ENCODE data around the gene SEC61B. TPM values are rescaled to one million over a fixed set of nuclear protein-coding genes. Genes with fewer than 3 reads are reported as not detected.

SEC61B gene
- total and polyA plus RNA-seq, 9 of the 15 experiments (the other 6 are each of a cell fraction or from before 2014, with no cell fraction given) = 57.8 to 262 (median 172) TPM

DNA sequence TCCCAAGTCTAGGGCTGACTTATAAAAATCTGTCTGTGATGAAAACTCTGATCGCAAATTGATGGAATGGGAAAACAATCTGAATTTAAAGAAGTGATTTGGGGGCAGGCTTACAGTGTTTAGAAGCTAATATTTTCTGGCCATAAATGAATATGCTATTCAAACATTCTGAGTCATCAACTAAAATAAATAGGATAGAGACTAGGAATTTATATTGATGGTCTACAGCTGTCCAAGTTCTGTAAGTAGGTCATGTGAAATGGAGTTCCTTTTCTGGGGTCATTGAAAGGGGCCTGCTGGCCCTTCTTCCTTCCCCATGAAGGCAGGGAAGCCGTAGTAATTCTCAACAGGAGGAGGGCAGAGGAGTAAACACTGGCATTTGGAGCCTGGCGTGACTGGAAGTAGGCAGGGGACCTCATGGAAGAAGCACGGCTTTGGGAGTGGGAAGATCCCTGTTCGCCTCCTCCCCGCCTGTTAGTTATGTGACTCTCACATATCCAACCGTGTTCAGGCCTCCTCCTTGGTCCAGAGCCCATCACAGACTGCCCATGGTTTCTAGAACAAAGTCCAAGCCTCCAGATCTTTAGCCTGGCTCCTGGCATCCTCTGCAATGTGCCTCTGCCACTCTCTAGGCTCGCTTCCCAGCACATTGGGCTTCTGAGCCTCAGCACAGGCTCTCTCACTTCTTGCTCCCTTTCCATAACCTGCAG, 32.0 kb upstream of the SEC61B start:
- H4K20me1 ChIP-seq (replicated peaks; ENCODE audit: control insufficient read depth, insufficient read depth, low read length) = no peaks in the 10 kb centered on the region
- no peak overlapping the region for H2AFZ ChIP-seq (ENCODE audit: low read depth, low read length)
- BruUV-seq (replicated peaks) = no TSS peak
- WGBS (ENCODE audit: insufficient coverage, low coverage, missing lambda C conversion rate) = 1% methylated on average over 8 of the region's 8 CpGs
- no peaks in the 10 kb centered on the region for H3K79me2 ChIP-seq (ENCODE audit: control insufficient read depth, insufficient read depth, low read length)
- FAIRE-seq (no peak), DNase-seq (ENCODE audit: extremely low read depth in 1 of 4, low spot score in 3 of 4) (no peak), ATAC-seq (no peak)
- H3K9me1 ChIP-seq (ENCODE audit: control insufficient read depth, insufficient read depth, low read length) = no peaks in the 10 kb centered on the region
- H3K4me1 ChIP-seq (replicated peaks in 1 of 2; ENCODE audit: control insufficient read depth in 2 of 2, insufficient read depth in 2 of 2, low read length in 2 of 2) = peaks cover 0 to 2% of the 10 kb centered on the region in 2 experiments; a peak in 3 of 5 replicates
- no peak overlapping the region for H3K9ac ChIP-seq (ENCODE audit: insufficient read depth in 1 of 2, low read depth in 2 of 2, low read length in 2 of 2)
- in situ Hi-C loops (cut with MboI) (loop anchor here (10.0 kb wide), 3 partner anchors 175 to 1025 kb away; no protein-coding TSS in a partner anchor), intact Hi-C loops (cut with micrococcal nuclease) (loop anchor here (10.0 kb wide), 6 partner anchors 105 to 795 kb away; no protein-coding TSS in a partner anchor)
- H3K27me3 ChIP-seq (ENCODE audit: control insufficient read depth in 2 of 2, insufficient read depth in 2 of 2, low read length in 2 of 2) = peaks cover 42 to 47% of the 10 kb centered on the region in 2 experiments; a peak in 4 of 5 replicates
- H3K4me3 ChIP-seq = no peak overlapping the region
- H3K4me2 ChIP-seq (ENCODE audit: insufficient read depth, low read length) = no peak overlapping the region
- no peak overlapping the region for H3K27ac ChIP-seq (ENCODE audit: extremely low read depth, low read depth, low read length)
- no peak for TF ChIP-seq MAFG (tag; conservative IDR thresholded peaks at IDR 0.05)
- no peak for TF ChIP-seq SPI1 (IDR thresholded peaks at IDR 0.05; ENCODE audit: borderline replicate concordance, low read depth, low read length)
- TF ChIP-seq, protein P1, sequence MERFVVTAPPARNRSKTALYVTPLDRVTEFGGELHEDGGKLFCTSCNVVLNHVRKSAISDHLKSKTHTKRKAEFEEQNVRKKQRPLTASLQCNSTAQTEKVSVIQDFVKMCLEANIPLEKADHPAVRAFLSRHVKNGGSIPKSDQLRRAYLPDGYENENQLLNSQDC (CRISPR knock-in tag; IDR thresholded peaks at IDR 0.05) = no peak
- no peak for TF ChIP-seq NR4A1 (CRISPR knock-in tag; IDR thresholded peaks at IDR 0.05)
- no peak for TF ChIP-seq NR4A1 (tag; IDR thresholded peaks at IDR 0.05)
- TF ChIP-seq, protein P2, sequence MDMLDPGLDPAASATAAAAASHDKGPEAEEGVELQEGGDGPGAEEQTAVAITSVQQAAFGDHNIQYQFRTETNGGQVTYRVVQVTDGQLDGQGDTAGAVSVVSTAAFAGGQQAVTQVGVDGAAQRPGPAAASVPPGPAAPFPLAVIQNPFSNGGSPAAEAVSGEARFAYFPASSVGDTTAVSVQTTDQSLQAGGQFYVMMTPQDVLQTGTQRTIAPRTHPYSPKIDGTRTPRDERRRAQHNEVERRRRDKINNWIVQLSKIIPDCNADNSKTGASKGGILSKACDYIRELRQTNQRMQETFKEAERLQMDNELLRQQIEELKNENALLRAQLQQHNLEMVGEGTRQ (CRISPR knock-in tag; IDR thresholded peaks at IDR 0.05) = no peak
- TF ChIP-seq, protein P3, sequence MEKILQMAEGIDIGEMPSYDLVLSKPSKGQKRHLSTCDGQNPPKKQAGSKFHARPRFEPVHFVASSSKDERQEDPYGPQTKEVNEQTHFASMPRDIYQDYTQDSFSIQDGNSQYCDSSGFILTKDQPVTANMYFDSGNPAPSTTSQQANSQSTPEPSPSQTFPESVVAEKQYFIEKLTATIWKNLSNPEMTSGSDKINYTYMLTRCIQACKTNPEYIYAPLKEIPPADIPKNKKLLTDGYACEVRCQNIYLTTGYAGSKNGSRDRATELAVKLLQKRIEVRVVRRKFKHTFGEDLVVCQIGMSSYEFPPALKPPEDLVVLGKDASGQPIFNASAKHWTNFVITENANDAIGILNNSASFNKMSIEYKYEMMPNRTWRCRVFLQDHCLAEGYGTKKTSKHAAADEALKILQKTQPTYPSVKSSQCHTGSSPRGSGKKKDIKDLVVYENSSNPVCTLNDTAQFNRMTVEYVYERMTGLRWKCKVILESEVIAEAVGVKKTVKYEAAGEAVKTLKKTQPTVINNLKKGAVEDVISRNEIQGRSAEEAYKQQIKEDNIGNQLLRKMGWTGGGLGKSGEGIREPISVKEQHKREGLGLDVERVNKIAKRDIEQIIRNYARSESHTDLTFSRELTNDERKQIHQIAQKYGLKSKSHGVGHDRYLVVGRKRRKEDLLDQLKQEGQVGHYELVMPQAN (IDR thresholded peaks at IDR 0.05; ENCODE audit: borderline replicate concordance) = no peak
- ChIA-PET CTCF (ENCODE audit: low intra/inter-chr PET ratio) (no interaction called here), POLR2A (interaction anchor here (0.9 to 1.2 kb wide), 2 partner anchors 32 kb away, joined by 3 to 4 read pairs; partner anchors contain the start of genes ALG2 and SEC61B)
- H3K9me3 ChIP-seq (replicated peaks; ENCODE audit: control insufficient read depth, insufficient read depth, low read depth, low read length) = no peaks in the 10 kb centered on the region
- H3K36me3 ChIP-seq (ENCODE audit: control insufficient read depth, insufficient read depth, low read length) = no peaks in the 10 kb centered on the region
